Erythroblast (primary cell): ENCODE results near the gene MESD.

ENCODE experiments used
- DNase-seq, 2 experiments: peaks; one replicate each; lab custom pipeline; 2025; lab: John Stamatoyannopoulos, UW
- GATA1 ChIP-seq: IDR thresholded peaks from 2 replicates; pipeline ENCODE4 v1.6.1; 2011; ENCODE audit warnings: low read depth, mild to moderate bottlenecking, control low read depth, low read length, moderate library complexity
- POLR2A ChIP-seq: IDR thresholded peaks from 2 replicates; pipeline ENCODE4 v1.6.1; 2011; ENCODE audit warnings: mild to moderate bottlenecking, low read length

MESD gene

DNA sequence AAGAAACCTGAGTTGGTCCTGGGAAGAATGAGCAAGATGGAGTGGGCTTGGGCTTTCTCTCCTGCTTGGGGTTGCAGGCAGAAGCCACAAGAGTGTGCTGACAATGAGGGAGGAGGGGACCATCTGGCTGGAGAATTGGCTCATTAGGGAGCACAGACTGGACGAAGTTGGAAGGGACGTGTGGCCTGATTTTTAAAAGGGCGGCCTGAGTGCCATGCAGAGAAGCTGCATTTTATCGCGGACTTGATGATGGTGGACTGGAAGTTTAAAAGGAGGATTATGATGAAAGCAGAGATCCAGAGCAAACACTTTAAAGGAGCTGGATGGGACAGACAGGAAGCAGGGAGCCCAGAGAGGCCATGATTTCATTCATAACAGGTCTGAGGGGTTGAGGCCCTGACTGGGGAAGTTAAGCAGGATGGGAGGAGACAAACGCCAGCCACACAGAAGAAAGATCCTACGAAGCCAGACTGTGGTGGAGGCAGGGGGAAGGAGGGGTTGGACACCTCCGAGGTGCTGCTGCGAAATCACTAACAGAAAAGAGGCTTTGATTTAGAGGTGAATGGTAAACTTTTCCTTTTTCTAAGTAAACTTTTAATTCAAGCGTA lies 34.8 kb upstream of the MESD start:
- TF ChIP-seq GATA1 (no peak), POLR2A (no peak)

GRCh38 chr15:81023483-81024264 lies 34.1 kb upstream of the MESD start:
- DNase-seq: no peak
- no peak for TF ChIP-seq GATA1
- no peak for TF ChIP-seq POLR2A

More for the DNA sequence above, 34.8 kb upstream of the MESD start:
- no peak for DNase-seq

DNA sequence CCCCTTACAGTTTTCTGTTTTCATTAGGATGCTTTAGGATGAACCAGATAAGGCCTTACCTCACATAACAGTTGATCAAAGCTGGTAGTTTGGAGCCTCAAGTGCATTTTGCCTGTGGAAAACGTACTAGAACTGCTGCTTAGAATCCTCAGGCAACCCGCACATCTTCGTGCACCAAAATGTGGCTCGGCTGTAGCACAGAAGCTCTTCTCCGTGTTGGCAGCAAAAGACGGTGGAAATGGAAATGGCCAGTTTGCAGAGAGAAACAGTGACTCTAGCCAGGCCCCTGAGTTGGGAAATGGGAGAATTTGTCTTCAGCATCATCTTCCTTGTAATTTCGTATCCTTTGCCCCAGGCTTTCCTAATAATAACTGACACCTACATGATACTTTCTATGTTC lies 31.7 kb upstream of the MESD start:
- DNase-seq: no peak
- no peak for TF ChIP-seq GATA1
- TF ChIP-seq POLR2A: no peak

DNA sequence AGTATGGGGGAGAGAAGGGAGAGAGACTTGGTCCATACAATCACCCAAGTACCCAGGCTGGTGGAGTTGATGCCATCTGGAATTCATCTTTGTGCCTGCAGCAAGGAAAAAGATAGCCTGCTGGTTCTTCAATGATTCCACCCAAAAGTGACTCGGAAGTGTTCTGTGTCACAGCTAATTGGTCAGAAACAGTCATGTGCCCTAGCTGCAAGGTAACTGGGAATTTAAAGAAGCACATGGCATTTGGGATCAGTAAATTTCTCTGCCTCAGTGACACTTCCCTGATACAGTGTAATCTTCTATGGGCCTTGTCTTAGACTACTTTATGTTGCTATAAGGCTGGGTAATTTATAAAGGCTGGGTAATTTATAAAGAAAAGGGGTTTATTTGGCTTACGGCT lies 28.6 kb upstream of the MESD start:
- DNase-seq: no peak
- TF ChIP-seq POLR2A (no peak), GATA1 (no peak)

DNA sequence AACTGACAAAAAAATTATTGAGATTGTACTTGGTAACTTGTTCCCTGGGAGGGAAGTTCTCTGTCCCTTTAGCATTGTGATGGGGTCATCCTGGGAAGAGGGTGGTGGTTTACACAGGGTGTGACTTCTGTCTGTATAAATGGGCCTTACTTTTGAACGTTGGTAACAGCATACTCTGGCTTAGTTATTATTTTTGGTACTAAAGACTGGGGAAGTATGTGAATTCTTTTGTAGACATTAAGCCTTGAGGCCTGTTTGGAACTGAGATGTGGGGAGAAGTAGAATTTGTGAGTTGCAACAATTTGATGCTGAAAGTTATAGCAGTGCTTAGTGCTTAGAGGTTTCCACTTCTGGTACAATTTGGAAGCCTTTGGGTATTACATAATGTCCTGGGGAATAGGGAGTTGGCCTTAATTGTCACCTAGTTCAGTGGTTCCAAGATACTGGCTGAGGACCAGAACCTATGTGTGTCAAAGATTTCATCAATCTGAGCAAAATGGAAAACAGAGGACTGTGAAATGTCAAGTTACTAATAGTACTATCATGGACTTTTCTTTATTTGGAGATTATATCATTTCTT lies 27.0 kb upstream of the MESD start:
- no peak for TF ChIP-seq GATA1
- TF ChIP-seq POLR2A: no peak
- no peak for DNase-seq

DNA sequence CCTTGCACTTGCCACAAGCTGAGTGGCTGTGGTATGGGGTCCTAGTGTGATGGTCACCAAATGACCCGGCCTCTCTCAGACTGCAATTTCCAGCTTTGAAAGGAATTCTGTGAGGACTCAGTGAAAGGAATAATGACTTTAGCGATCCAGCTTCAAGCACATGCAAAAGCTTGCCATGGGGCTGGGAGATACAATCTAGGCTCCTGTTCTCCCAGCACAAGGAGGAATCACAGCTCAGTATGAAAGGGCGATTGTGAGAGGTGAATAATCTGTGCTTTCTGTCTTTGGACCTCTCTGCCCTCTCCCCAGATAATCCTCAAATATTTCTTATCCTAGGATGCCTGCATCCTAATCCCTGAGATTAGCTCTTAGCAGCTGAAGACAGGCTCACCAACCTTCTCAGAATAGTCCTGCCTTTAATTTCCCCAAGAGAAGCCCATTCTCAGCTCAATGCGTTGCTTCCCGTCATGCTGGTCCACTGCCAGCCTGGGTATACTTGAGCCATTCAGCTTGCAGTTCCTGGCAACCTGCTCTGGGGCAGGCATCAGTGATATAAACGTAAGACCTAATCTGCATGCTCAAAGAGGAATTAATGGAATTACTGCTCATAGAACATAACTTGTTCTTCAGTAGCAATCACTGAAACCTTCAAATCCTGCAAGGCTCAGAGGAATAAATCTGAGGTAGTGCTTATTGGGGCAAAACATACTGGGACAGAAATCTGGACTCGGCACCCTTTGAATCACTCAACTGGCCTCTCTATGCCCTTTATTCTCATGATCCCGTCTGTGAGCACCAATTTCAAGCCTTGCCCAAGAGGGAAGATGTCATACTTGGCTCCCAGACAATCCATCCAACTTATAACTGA lies 26.2 kb upstream of the MESD start:
- DNase-seq: no peak
- no peak for TF ChIP-seq GATA1
- no peak for TF ChIP-seq POLR2A

GRCh38 chr15:81014446-81015093 lies 25.0 kb upstream of the MESD start:
- no peak for DNase-seq
- TF ChIP-seq POLR2A (no peak), GATA1 (no peak)

DNA sequence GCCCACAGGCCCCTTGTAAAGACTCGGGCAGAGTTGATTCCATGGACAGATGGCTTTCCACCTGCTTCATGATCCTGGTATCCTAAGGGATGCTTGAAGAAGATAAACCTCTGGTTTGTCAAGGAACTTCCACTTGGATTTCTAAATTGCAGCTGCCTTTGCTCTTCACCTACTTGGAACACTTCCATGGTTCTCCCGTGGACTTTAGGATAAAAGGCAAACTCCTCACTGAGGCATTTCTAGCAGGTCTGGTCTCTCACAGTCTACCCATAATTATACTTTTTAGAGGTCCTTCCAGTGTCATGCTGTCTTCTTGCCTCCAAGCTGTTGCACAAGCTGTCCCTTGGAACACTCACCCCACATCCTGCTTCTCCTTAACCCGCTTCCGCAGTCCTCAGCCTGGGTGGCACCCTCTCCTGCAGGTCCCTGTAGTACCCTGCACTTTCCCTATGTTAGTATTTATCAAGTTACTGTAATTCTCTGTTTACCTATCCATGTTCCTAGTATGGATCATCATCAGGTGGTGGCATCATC lies 23.8 kb upstream of the MESD start:
- no peak for TF ChIP-seq GATA1
- DNase-seq: no peak

- TF ChIP-seq POLR2A (no peak), GATA1 (no peak)
- DNase-seq: no peak
Observed at GRCh38 chr15:81012588-81012987, 23.0 kb upstream of the MESD start.

DNA sequence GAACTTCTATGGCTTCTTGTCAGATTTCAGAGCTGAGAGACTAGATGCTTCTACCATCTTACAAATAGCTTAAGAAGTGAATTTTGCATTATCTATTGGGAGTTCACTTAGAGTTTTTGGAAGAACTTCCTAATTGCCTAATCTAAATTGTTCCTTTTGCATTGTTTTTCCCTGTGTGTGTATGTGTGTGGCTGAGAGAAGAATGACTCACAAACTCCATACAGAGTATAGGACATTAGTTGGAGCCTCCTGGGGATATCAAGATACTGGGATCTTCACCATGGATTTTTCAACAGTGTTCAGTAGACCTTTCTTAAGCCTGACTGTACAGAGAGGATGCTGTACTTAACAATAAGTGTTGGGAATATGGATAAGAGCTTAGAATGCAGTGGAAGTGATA lies 22.0 kb upstream of the MESD start:
- TF ChIP-seq POLR2A (no peak), GATA1 (no peak)
- no peak for DNase-seq

DNA sequence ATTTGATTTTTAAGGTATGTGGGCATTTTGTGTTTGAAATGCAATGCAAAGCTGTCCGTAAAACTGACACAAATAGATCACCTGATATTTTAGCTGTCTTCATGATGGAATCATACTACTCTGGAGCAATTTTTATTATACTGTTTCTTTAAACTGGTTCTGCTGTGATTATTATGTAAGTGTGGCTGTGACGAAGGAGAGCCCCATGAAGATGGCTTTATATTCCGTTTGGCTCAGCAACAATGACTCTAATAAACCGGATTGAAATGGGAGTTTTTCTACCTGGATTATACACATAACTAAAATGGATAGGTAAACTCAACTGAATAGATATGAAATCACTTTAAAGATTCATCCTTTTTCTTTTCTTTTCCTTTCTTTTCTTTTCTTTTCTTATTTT lies 20.5 kb upstream of the MESD start:
- no peak for DNase-seq
- TF ChIP-seq POLR2A: no peak
- TF ChIP-seq GATA1: no peak

DNA sequence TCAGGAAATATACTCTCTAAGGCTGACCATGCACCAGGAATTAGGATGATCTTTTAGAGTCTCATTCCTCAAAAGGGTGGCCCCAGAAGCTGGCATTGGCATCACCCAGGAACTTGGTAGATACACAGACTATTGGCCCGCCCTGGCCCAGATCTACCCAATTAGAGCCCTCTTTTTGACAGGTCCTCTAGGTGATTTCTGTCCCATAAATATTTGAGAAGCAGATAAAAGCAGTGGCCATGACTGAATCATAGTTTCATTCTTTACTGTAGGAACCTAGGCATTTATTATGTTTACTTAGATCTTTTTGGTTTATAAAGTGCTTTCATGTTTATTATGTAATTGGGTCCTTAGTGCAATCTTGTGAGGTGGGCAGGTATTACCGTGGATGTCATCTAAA lies 18.7 kb upstream of the MESD start:
- no peak for TF ChIP-seq POLR2A
- no peak for TF ChIP-seq GATA1
- no peak for DNase-seq

- DNase-seq: no peak
- no peak for TF ChIP-seq GATA1
- no peak for TF ChIP-seq POLR2A
Observed at GRCh38 chr15:81007428-81008064, 17.9 kb upstream of the MESD start.
